ENCODE results near the gene TBC1D1. TPM values are rescaled to one million over a fixed set of nuclear protein-coding genes. Genes with fewer than 3 reads are reported as not detected.

Gene TBC1D1
- total and polyA plus RNA-seq, 3 experiments from 2014 or later = 26.7 to 76.1 (median 73.1) TPM

DNA sequence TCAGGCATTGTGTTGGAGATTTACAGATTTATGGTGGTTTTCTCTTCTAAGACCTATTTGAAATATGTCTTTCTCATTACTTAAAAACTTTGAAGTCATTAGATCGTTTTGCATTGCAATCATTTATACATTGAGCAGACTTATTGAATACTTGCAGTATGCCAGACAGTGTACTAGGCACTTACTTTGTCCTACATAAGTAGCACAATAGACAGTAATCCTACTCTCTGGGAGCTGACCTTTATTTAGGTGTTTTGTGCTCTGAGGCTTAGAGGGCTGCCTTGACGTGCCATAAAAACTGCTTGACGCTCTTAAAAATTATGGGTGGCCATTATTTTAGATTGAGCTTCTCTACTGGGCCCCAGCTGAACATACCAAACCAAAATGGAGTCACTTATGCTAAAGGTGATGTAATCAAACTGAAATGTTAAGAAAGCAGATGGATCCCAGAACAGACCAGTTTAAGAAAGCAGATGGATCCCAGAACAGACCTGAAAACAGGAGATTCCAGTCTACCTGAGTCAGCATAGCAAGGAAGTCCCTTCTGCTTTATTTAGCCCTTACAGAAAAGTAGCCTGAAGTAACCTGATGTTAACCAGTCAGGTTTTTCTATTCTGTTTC is 111.7 kb downstream of the TBC1D1 start:
- no peaks in the 10 kb centered on the region for H3K27me3 Mint-ChIP-seq
- peaks cover 0 to 3% (median 0%) of the 10 kb centered on the region in 3 donors for H3K36me3 Mint-ChIP-seq
- Histone ChIP-seq H3K4me3 (ENCODE audit: low read length) (no peak overlapping the region), H3K9me3 (ENCODE audit: low read length) (no peaks in the 10 kb centered on the region), H3K27me3 (ENCODE audit: insufficient read depth, low read length, poor library complexity, severe bottlenecking) (no peaks in the 10 kb centered on the region), H3K27ac (ENCODE audit: low read depth, low read length) (no peak overlapping the region), H3K4me1 (ENCODE audit: insufficient read depth, low read length) (peaks cover 11% of the 10 kb centered on the region), H3K36me3 (ENCODE audit: insufficient read depth, low read length) (no peaks in the 10 kb centered on the region)
- H3K4me1 Mint-ChIP-seq = peaks cover 58 to 66% (median 66%) of the 10 kb centered on the region in 3 donors
- H3K9me3 Mint-ChIP-seq = no peaks in the 10 kb centered on the region
- ChIA-PET POLR2A (no interaction called here), CTCF (interaction anchor here (1.4 kb wide), 1 partner anchor 399 kb away, joined by 3 read pairs; no protein-coding TSS in a partner anchor)
- H3K27ac Mint-ChIP-seq = peak overlapping the region in 7 of 8 donors; percentile 15 to 77 (median 48)
- no peak overlapping the region for H3K4me3 Mint-ChIP-seq
- no peak for DNase-seq

DNA sequence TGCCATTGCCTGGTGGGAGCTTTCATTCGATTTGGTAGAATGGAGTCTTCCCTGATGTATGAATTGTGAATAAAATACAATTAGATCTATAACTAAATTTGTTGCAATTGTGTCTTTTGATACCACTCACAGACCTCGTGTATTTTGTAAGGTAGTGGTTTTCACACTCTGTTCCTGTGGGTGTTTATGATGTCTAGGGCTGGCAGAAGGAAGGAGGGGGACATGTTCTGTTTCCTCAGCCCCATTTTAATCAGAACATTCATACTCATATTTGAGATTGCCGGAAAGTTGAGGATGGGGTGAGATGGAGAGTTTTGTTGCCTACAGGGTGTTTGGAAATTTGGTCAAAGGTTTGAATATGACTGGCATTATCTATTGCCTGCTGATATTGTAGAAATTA is 112.2 kb downstream of the TBC1D1 start:
- H3K4me1 Mint-ChIP-seq = peaks cover 59 to 68% (median 66%) of the 10 kb centered on the region in 3 donors
- no peaks in the 10 kb centered on the region for H3K27me3 Mint-ChIP-seq
- H3K4me3 Mint-ChIP-seq = peak overlapping the region; percentile 4 to 58 (median 47)
- Histone ChIP-seq H3K27ac (ENCODE audit: low read depth, low read length) (no peak overlapping the region), H3K4me1 (ENCODE audit: insufficient read depth, low read length) (peaks cover 11% of the 10 kb centered on the region), H3K36me3 (ENCODE audit: insufficient read depth, low read length) (no peaks in the 10 kb centered on the region), H3K27me3 (ENCODE audit: insufficient read depth, low read length, poor library complexity, severe bottlenecking) (no peaks in the 10 kb centered on the region), H3K9me3 (ENCODE audit: low read length) (no peaks in the 10 kb centered on the region), H3K4me3 (ENCODE audit: low read length) (no peak overlapping the region)
- H3K36me3 Mint-ChIP-seq = peaks cover 0 to under 1% (median 0%) of the 10 kb centered on the region in 3 donors
- peak overlapping the region; percentile 4 to 98 (median 56) for H3K27ac Mint-ChIP-seq
- ChIA-PET CTCF (interaction anchor here (1.1 to 1.4 kb wide), 2 partner anchors 25 to 400 kb away, joined by 3 to 5 read pairs; no protein-coding TSS in a partner anchor), POLR2A (no interaction called here)
- DNase-seq = peak in 2 of 5 donors; percentile 3 to 48
- no peaks in the 10 kb centered on the region for H3K9me3 Mint-ChIP-seq

DNA sequence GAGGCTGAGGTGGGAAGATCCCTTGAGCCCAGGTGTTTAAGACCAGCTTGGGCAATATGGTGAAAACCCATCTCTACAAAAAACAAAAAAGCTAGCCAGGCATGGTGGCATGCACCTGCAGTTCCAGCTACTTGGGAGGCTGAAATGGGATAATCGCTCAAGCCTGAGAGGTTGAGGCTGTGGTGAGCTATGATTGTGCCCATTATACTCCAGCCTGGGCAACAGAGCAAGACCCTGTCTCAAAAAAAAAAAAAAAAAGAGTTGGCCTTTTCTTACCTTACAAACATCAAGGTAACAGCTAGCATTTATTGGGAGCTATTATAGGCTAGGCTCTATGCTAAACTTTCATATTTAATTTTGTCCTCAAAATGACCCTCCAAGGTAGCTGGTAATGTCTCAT is 112.7 kb downstream of the TBC1D1 start:
- Histone ChIP-seq H3K36me3 (ENCODE audit: insufficient read depth, low read length) (no peaks in the 10 kb centered on the region), H3K27ac (ENCODE audit: low read depth, low read length) (no peak overlapping the region), H3K4me3 (ENCODE audit: low read length) (no peak overlapping the region), H3K9me3 (ENCODE audit: low read length) (no peaks in the 10 kb centered on the region), H3K27me3 (ENCODE audit: insufficient read depth, low read length, poor library complexity, severe bottlenecking) (no peaks in the 10 kb centered on the region), H3K4me1 (ENCODE audit: insufficient read depth, low read length) (peaks cover 11% of the 10 kb centered on the region)
- no peaks in the 10 kb centered on the region for H3K27me3 Mint-ChIP-seq
- no peak for DNase-seq
- POLR2A ChIA-PET = no interaction called here
- H3K27ac Mint-ChIP-seq = peak overlapping the region in 5 of 8 donors; percentile 4 to 98 (median 72)
- CTCF ChIA-PET = interaction anchor here (1.1 to 1.4 kb wide), 3 partner anchors 25 to 400 kb away, joined by 3 to 5 read pairs (median 3); no protein-coding TSS in a partner anchor
- no peaks in the 10 kb centered on the region for H3K36me3 Mint-ChIP-seq
- H3K4me1 Mint-ChIP-seq = peaks cover 61 to 70% (median 70%) of the 10 kb centered on the region in 3 donors
- no peaks in the 10 kb centered on the region for H3K9me3 Mint-ChIP-seq
- H3K4me3 Mint-ChIP-seq = peak overlapping the region in 3 of 7 donors; percentile 40 to 58 (median 57)

DNA sequence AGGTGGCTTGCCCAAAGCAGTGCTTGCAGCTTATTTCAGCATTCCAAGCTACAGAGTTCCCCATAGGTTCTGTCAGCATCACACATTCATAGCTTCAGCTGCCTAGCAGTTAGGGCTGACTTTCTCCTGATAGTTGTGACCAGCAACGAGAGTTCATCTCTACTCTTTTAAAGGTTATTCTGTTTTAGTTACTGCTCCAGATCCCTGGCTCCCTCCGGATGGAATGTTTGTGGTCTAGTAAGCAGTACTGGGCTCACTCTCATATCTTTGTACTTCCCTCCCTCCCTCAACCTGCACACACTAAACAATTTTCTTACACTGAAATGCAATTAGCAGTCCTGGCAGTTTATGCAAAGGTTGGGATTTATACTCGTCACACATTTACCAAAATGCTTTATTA is 113.2 kb downstream of the TBC1D1 start:
- DNase-seq = no peak
- H3K36me3 ChIP-seq (ENCODE audit: insufficient read depth, low read length) = no peaks in the 10 kb centered on the region
- H3K27me3 Mint-ChIP-seq = no peaks in the 10 kb centered on the region
- ChIA-PET POLR2A (no interaction called here), CTCF (interaction anchor here (1.1 to 1.4 kb wide), 3 partner anchors 26 to 401 kb away, joined by 3 to 5 read pairs (median 3); no protein-coding TSS in a partner anchor)
- H3K4me3 Mint-ChIP-seq = no peak overlapping the region
- H3K4me3 ChIP-seq (ENCODE audit: low read length) = no peak overlapping the region
- no peaks in the 10 kb centered on the region for H3K9me3 ChIP-seq (ENCODE audit: low read length)
- H3K4me1 ChIP-seq (ENCODE audit: insufficient read depth, low read length) = peaks cover 11% of the 10 kb centered on the region
- no peaks in the 10 kb centered on the region for H3K36me3 Mint-ChIP-seq
- H3K27ac Mint-ChIP-seq = peak overlapping the region in 4 of 8 donors; percentile 14 to 74 (median 32)
- no peaks in the 10 kb centered on the region for H3K27me3 ChIP-seq (ENCODE audit: insufficient read depth, low read length, poor library complexity, severe bottlenecking)
- H3K9me3 Mint-ChIP-seq = no peaks in the 10 kb centered on the region
- peaks cover 62 to 74% (median 70%) of the 10 kb centered on the region in 3 donors for H3K4me1 Mint-ChIP-seq
- no peak overlapping the region for H3K27ac ChIP-seq (ENCODE audit: low read depth, low read length)

DNA sequence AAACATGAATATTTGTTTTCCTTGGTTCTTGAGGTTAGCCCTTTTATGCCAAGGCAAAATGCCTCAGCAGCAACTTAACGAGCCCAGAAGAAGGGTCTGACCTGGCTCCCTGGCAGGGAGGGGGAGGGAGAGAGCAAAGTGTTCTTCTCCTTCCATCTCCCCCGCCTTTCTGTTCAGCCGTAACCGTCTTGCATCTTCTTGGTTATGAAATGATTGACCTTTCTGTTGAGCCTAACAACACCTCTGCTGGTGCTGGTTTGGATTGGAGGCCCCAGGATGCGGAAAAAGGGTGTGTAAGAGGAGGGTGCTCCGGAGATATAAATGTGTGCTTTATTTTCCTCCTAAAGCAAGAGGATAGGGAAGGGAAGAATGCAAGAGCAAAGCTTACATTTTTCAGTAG is 114.0 kb downstream of the TBC1D1 start:
- Mint-ChIP-seq H3K27me3 (no peaks in the 10 kb centered on the region), H3K4me1 (peaks cover 57 to 71% (median 62%) of the 10 kb centered on the region in 3 donors), H3K27ac (peak overlapping the region in 3 of 8 donors; percentile 30 to 55 (median 49)), H3K9me3 (no peaks in the 10 kb centered on the region), H3K4me3 (peak overlapping the region in 1 of 7 donors; percentile 43), H3K36me3 (no peaks in the 10 kb centered on the region)
- DNase-seq = no peak
- H3K4me1 ChIP-seq (ENCODE audit: insufficient read depth, low read length) = peaks cover 11% of the 10 kb centered on the region
- POLR2A ChIA-PET = no interaction called here
- CTCF ChIA-PET = interaction anchor here (1.3 kb wide), 1 partner anchor 31 kb away, joined by 3 read pairs; no protein-coding TSS in a partner anchor
- H3K9me3 ChIP-seq (ENCODE audit: low read length) = no peaks in the 10 kb centered on the region
- H3K4me3 ChIP-seq (ENCODE audit: low read length) = no peak overlapping the region
- H3K27ac ChIP-seq (ENCODE audit: low read depth, low read length) = no peak overlapping the region
- H3K36me3 ChIP-seq (ENCODE audit: insufficient read depth, low read length) = no peaks in the 10 kb centered on the region
- H3K27me3 ChIP-seq (ENCODE audit: insufficient read depth, low read length, poor library complexity, severe bottlenecking) = no peaks in the 10 kb centered on the region

DNA sequence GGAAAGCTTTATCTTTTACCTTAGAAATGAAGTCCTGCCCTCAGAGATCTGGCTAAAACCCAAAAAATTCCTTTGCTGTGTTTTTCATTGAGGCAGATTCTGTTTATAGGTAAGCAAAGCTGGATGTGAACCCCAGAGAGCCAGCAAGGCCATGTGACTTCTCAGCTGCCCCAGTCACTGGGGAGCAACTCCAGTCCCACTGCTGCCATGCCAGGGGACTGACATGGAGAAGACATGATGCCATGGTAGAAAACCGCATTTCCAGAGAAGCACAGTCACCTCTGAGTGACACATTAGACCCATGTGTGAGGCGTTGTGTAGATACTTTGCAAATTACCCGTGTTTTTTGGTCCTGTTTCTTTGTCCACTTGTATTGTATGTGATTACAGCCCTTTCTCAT is 114.8 kb downstream of the TBC1D1 start:
- H3K36me3 ChIP-seq (ENCODE audit: insufficient read depth, low read length) = no peaks in the 10 kb centered on the region
- POLR2A ChIA-PET = no interaction called here
- H3K27ac Mint-ChIP-seq = peak overlapping the region in 3 of 8 donors; percentile 30 to 49 (median 47)
- H3K36me3 Mint-ChIP-seq = peaks cover 0 to 2% (median 0%) of the 10 kb centered on the region in 3 donors
- H3K27ac ChIP-seq (ENCODE audit: low read depth, low read length) = no peak overlapping the region
- no peaks in the 10 kb centered on the region for H3K9me3 ChIP-seq (ENCODE audit: low read length)
- H3K4me1 ChIP-seq (ENCODE audit: insufficient read depth, low read length) = peaks cover 11% of the 10 kb centered on the region
- H3K4me3 Mint-ChIP-seq = no peak overlapping the region
- H3K4me3 ChIP-seq (ENCODE audit: low read length) = no peak overlapping the region
- CTCF ChIA-PET = no interaction called here
- peaks cover 62 to 75% (median 65%) of the 10 kb centered on the region in 3 donors for H3K4me1 Mint-ChIP-seq
- no peaks in the 10 kb centered on the region for H3K9me3 Mint-ChIP-seq
- no peak for DNase-seq
- H3K27me3 Mint-ChIP-seq = no peaks in the 10 kb centered on the region
- no peaks in the 10 kb centered on the region for H3K27me3 ChIP-seq (ENCODE audit: insufficient read depth, low read length, poor library complexity, severe bottlenecking)

DNA sequence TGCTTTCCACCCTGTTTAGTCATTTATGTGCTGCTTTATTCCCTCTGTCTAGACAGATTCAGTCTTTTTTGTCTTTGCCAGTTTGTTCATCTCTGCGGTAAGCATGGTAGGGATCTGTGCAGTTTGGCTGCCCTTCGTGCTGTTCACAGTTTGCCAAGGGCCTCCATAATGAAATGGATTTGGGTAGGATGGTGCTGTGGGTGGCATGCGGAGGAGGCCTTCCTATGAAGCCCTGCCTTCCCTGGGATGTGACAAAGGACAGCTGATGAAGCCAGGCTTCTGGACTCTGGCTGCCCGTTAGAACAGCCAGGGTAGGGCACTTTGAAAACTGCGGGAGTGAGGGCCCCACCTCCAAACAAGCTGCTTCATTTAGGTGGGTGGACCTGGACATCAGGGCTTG is 116.8 kb downstream of the TBC1D1 start:
- Mint-ChIP-seq H3K27me3 (no peaks in the 10 kb centered on the region), H3K4me1 (peaks cover 52 to 71% (median 64%) of the 10 kb centered on the region in 3 donors), H3K27ac (peak overlapping the region in 2 of 8 donors; percentile 23 to 36), H3K4me3 (no peak overlapping the region), H3K9me3 (no peaks in the 10 kb centered on the region), H3K36me3 (peaks cover 0 to 2% (median 0%) of the 10 kb centered on the region in 3 donors)
- no peaks in the 10 kb centered on the region for H3K9me3 ChIP-seq (ENCODE audit: low read length)
- H3K27me3 ChIP-seq (ENCODE audit: insufficient read depth, low read length, poor library complexity, severe bottlenecking) = no peaks in the 10 kb centered on the region
- no peak overlapping the region for H3K4me3 ChIP-seq (ENCODE audit: low read length)
- no peak for DNase-seq
- POLR2A ChIA-PET = interaction anchor here (0.6 kb wide), 1 partner anchor 1440 kb away, joined by 3 read pairs; no protein-coding TSS in a partner anchor
- H3K36me3 ChIP-seq (ENCODE audit: insufficient read depth, low read length) = no peaks in the 10 kb centered on the region
- CTCF ChIA-PET = no interaction called here
- peaks cover 6% of the 10 kb centered on the region for H3K4me1 ChIP-seq (ENCODE audit: insufficient read depth, low read length)
- H3K27ac ChIP-seq (ENCODE audit: low read depth, low read length) = no peak overlapping the region

DNA sequence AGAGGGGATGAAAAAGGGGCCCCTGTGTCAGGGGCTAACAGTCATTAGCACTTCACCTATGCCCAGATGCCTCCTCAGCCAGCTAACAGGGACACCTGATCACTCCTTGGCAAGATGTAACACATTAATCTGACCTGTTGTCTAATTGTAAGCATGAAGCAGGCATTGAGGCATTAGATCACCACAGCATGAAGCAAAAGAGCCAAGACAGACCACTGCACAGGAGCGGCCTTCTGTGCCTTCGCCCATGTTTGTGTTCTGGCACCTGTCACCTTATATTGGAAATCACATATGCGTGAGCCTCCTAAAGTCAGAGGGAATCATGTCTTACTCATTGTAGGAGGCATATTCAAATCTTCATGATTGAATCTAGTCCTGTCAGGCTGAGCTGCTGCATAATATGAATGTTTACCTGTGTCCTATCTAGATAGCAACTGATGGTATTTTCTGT is 117.7 kb downstream of the TBC1D1 start:
- Histone ChIP-seq H3K27me3 (ENCODE audit: insufficient read depth, low read length, poor library complexity, severe bottlenecking) (no peaks in the 10 kb centered on the region), H3K4me1 (ENCODE audit: insufficient read depth, low read length) (no peaks in the 10 kb centered on the region), H3K4me3 (ENCODE audit: low read length) (no peak overlapping the region), H3K9me3 (ENCODE audit: low read length) (no peaks in the 10 kb centered on the region), H3K27ac (ENCODE audit: low read depth, low read length) (no peak overlapping the region), H3K36me3 (ENCODE audit: insufficient read depth, low read length) (no peaks in the 10 kb centered on the region)
- Mint-ChIP-seq H3K4me3 (no peak overlapping the region), H3K36me3 (peaks cover 0 to 2% (median 0%) of the 10 kb centered on the region in 3 donors), H3K4me1 (peaks cover 43 to 62% (median 54%) of the 10 kb centered on the region in 3 donors), H3K27ac (peak overlapping the region in 2 of 8 donors; percentile 6 to 64), H3K9me3 (no peaks in the 10 kb centered on the region), H3K27me3 (no peaks in the 10 kb centered on the region)
- CTCF ChIA-PET = no interaction called here
- POLR2A ChIA-PET = no interaction called here
- DNase-seq = no peak

All from CD8-positive, alpha-beta memory T cell (primary cell).